Skin epidermis (tissue), 12 donors: ENCODE measurements around the gene TBX22.
"Not testable (repeated sequence)": the region's sequence is repeated elsewhere in the genome, so short reads cannot be mapped to it uniquely, and the experiment has no call there.

Source experiments
- H3K27ac ChIP-seq, 21 experiments: fragments of 200-600 bp; sonication (generic) in 11 of 21; one replicate each; pipeline ENCODE4 v1.5.0; 2020; ENCODE audit warnings: mild to moderate bottlenecking in 3 of 21, inconsistent platforms in 2 of 21, moderate library complexity in 2 of 21
- H3K4me3 ChIP-seq, 7 experiments: fragments of 200-600 bp; sonication (generic) in 2 of 7; one replicate each; pipeline ENCODE4 v1.5.0; 2020; ENCODE audit warnings: inconsistent platforms in 2 of 7, mild to moderate bottlenecking in 2 of 7, moderate library complexity in 1 of 7

The TBX22 gene, protein sequence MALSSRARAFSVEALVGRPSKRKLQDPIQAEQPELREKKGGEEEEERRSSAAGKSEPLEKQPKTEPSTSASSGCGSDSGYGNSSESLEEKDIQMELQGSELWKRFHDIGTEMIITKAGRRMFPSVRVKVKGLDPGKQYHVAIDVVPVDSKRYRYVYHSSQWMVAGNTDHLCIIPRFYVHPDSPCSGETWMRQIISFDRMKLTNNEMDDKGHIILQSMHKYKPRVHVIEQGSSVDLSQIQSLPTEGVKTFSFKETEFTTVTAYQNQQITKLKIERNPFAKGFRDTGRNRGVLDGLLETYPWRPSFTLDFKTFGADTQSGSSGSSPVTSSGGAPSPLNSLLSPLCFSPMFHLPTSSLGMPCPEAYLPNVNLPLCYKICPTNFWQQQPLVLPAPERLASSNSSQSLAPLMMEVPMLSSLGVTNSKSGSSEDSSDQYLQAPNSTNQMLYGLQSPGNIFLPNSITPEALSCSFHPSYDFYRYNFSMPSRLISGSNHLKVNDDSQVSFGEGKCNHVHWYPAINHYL

DNA sequence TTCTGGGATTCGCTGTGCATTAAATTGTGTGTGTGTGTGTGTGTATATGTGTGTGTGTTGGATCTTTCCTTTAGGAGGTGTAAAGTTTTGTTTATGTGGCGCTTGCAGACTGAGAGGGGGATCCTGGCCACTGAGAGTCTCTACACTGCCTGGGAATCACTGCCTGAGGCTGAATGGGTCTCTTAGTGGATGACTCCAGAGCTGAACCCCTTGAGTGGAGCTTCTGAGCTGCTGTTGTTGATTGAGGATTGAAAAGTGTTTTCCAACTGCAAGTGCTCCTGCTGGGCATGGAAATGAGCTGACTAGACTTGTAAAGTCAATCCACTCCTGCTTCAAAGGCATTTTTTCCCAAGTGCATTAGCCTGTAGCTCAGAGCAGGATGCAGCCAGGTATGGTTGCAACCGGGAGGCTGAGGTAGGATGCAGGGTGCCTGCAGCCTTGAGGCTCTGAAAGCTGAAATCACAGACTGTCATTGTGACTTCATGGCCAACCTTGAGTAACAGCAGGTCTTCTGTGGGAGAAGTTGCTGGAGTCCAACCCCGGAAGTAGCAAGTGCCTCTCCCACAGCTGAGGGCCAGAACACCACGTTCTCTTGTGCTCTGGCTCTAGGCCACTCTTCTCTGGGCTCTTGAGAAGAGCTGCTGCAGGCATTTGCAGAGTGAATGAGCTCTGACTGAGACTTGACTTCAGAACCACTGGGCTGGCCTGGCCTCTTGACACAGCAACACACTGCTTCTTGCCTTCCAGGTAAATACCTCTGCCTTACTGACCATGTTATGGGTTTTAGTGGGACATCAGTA, at the start of gene TBX22:
Gene TBX22, plus strand, starts transcription at position 613 of the 800 bp plus-strand sequence. CDS start 7,517 bp downstream, outside the sequence.
- Histone ChIP-seq H3K27ac (no peak within 1 kb of the TSS), H3K4me3 (no peak within 1 kb of the TSS)

DNA sequence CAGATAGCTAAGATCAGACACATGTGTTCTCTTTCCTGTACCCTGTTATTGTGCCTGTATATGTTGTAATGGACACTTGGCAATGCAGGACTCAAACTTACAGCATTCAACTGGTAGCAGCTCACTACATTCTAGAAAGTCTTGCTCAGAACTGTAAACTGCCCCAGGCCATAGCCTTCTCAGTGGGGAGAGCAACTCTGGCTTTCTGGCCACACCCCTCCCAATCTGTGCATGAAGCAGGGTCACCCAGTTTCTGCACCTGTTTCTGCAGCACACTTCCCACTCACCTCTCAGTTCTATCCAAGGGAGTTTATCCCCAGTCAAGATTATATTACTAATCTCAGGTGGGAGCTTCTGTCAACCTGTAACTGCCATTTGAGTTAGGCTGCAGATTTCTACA, 38.9 kb upstream of the TBX22 start:
- H3K4me3 ChIP-seq = no peak overlapping the region
- no peak overlapping the region for H3K27ac ChIP-seq

DNA sequence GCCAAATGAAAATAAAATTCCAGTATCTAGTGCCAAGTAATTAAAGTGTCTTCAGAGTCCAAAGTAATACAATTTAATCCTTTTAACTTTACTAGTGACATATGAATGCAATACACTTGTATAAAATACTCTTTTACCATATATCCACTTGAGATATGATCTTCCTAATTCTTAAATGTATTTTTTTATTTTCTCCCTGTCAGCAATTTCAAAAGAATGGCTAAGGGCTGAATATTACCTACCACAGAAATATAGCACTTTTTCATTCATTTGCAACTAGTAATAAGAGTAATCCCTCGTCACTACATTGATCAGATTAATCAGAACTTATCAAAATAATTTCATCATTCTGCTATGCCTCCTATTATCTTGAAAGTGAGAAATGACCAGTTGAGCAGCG, 10.1 kb upstream of the TBX22 start:
- Histone ChIP-seq H3K27ac (no peak overlapping the region), H3K4me3 (no peak overlapping the region)

DNA sequence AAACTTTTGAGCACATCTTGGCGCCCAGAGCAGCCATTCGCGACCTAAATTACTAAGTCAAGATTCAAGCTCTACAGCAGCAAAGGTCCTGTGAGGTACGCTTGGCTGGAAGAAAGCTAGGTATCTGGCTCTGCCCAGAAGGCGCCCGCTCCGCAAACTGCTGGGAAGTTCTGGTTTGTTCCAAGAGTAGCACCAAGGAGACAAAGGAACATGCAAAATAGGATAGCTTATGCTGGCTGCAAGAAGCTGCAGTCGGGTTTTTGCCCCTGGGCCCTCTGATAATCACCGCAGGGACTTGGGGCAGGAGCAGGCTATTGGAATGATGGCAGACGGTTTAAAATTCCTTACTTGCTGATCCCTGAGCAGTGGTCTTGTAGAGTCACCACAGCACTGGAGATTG, 3.0 kb upstream of the TBX22 start:
- Histone ChIP-seq H3K4me3 (no peak overlapping the region), H3K27ac (no peak overlapping the region)

DNA sequence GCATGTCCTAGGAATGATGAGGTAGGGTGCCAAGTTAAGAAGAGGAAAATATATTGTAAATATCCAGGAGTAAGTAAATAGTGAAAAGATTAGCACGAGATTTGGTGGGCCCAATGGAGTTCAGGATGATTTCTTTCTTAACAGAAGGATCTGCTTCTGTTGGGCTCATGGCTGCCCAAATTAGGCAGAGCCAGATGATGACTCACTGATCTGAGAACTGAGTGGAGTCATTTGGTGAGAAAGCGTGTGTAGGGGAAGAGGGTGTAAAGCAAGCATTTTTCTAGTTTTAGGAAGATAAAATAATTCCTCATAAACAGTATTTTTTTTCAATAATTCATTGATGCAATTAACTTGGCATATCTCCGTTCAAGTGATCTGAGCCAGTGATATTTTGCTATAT, 1.6 kb downstream of the TBX22 start:
- H3K4me3 ChIP-seq = no peak overlapping the region
- H3K27ac ChIP-seq = no peak overlapping the region

DNA sequence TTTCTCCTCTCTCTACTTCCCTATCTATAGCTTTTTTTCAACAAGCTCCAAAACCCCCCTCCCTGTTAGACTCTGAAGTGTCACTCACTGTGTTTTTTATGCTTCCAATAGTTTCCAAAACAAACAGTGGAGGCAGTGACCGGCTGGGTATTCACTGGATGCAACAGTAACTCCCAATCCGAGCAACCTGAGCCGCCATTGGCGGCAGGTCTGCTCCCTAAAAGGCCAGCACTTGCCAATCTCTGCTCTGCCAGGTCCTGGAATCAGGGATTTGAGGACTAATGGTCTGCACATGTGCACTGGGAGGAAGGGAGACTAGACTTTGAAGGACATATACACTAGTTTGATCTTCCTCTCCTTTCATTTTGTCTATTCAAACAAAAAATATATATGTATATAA, 7.1 kb downstream of the TBX22 start:
- no peak overlapping the region for H3K4me3 ChIP-seq
- H3K27ac ChIP-seq = no peak overlapping the region

DNA sequence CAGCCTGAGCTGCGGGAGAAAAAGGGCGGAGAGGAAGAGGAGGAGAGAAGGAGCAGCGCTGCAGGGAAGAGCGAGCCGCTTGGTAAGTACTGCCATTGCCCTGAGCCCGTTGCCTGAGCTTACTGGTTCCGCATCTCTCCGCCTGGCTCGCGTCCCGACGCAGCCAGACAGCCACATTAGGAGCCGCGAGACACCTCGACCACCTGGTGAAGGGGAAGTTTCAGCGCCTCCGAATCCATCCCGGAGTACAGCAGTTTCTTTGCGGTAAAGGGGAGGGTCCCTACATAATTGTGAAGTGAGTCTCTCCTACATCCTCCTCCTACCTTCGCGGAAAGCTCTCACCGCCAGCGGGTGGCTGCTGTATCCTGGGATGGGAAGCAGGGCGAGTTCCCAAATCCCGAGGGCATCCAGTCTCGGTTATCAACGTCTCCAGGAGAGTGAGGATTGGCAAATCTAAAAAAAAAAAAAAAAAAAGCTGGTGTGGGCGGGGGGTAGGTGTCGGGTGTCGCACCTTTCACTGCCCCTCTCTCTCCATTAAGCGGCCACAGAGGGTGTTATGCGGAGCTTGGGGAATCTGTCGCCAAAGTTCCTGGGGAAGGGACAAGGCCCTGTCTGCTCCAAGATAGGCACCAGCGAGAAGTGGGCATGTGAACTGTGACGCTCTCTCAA, 7.9 kb downstream of the TBX22 start:
- no peak overlapping the region for H3K27ac ChIP-seq
- peak overlapping the region in 1 of 7 experiments; percentile 5 for H3K4me3 ChIP-seq

DNA sequence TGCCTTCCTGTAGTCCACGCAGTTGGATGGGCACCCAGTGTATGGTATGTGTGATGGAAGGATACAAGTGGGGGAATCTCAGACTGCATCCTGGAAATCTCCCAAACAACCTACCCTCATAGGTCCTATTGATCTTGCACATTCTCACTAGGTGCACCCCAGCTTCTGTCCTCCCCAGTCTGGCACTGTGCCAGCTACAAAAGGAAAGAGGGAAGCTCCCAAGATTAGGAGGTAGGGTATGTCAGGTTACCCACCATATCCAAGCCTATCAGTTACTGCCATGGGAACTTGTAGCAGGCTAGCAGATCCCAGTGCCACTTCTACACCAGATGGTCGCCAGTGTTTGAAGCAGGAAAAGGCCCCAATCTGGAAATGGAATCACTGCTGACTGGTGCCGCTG, 11.6 kb downstream of the TBX22 start:
- no peak overlapping the region for H3K4me3 ChIP-seq
- H3K27ac ChIP-seq = no peak overlapping the region

DNA sequence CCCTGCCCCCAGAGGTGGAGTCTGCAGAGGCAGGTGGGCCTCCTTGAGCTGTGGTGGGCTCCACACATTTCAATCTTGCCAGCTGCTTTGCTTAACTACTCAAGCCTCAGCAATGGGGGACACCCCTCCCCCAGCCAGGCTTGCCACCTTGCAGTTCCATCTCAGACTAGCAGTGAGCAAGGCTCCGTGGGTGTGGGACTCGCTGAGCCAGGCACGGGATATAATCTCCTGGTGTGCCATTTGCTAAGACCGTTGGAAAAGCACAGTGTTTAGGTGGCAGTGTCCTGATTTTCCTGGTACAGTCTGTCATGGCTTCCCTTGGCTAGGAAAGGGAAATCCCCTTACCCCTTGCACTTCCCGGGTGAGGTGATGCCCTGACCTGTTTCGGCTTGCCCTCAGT, 51.6 kb downstream of the TBX22 start:
- H3K4me3 ChIP-seq, H3K27ac ChIP-seq: not testable (repeated sequence)

DNA sequence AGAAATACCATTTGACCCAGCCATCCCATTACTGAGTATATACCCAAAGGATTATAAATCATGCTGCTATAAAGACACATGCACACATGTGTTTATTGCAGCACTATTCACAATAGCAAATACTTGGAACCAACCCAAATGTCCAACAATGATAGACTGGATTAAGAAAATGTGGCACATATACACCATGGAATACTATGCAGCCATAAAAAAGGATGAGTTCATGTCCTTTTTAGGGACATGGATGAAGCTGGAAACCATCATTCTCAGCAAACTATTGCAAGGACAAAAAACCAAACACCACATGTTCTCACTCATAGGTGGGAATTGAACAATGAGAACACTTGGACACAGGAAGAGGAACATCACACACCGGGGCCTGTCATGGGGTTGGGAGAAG, 61.1 kb downstream of the TBX22 start:
- not testable (repeated sequence) for H3K27ac ChIP-seq, H3K4me3 ChIP-seq
